Esophagus muscularis mucosa (tissue), 4 donors: ENCODE measurements around the gene STPG2. TPM values are rescaled to one million over a fixed set of nuclear protein-coding genes. Genes with fewer than 3 reads are reported as not detected.

Source experiments
- DNase-seq: peaks from one replicate; pipeline ENCODE4 v3.0.0-alpha.2; 2017; ENCODE audit errors: extremely low spot score
- H3K27ac ChIP-seq, 4 donors: fragments of 200-600 bp; sonication (generic); replicated peaks in 1 of 4; 1 replicate in 3 of 4; 2 replicates in 1 of 4; pipeline ENCODE4 v1.5.1; 2016 to 2019; ENCODE audit warnings: mild to moderate bottlenecking in 1 of 4
- H3K27me3 ChIP-seq, 4 donors: fragments of 200-600 bp; sonication (generic); one replicate each; pipeline versions ENCODE4 v1.5.1 to v1.6.0; 2016 to 2019
- H3K36me3 ChIP-seq, 4 donors: fragments of 200-600 bp; sonication (generic); one replicate each; pipeline ENCODE4 v1.5.1; 2016 to 2019
- H3K4me1 ChIP-seq, 4 donors: fragments of 200-600 bp; sonication (generic); one replicate each; pipeline ENCODE4 v1.5.1; 2016 to 2019
- H3K4me3 ChIP-seq, 4 donors: fragments of 200-600 bp; sonication (generic); 1 replicate in 2 of 4; 2 replicates in 2 of 4; pipeline ENCODE4 v1.5.1; 2016 to 2019; ENCODE audit warnings: mild to moderate bottlenecking in 4 of 4, moderate library complexity in 1 of 4
- H3K9me3 ChIP-seq, 4 donors: fragments of 200-600 bp; sonication (generic); 1 replicate in 3 of 4; 2 replicates in 1 of 4; pipeline ENCODE4 v1.5.1; 2016 to 2019
- EP300 ChIP-seq: sonication (generic); formaldehyde crosslinking; IDR thresholded peaks from one replicate; pipeline ENCODE4 v1.6.1; 2017; ENCODE audit warnings: antibody characterized with exemption
- POLR2A ChIP-seq: fragments of 450-650 bp; IDR thresholded peaks from one replicate; pipeline ENCODE4 v1.6.1; 2017; ENCODE audit warnings: antibody characterized with exemption, moderate library complexity, mild to moderate bottlenecking, low read depth
- POLR2AphosphoS5 ChIP-seq, 2 donors: sonication (generic); formaldehyde crosslinking; IDR thresholded peaks; one replicate each; pipeline ENCODE4 v1.6.1; 2017; ENCODE audit warnings: antibody characterized with exemption in 2 of 2
- WGBS: methylation state at CpG from one replicate; pipeline ENCODE4 v1.1.5; 2018; 5-methylcytosine and 5-hydroxymethylcytosine counted together
- intact Hi-C: fragments of 100-400 bp; cut with DNase I; formaldehyde crosslinking; loops from one replicate; pipeline ENCODE4 v1.15.1; 2023
- total RNA-seq, 4 donors: library from RNA; depleted of rRNA; stranded (reverse); fragments of >200 nt; gene quantifications; one replicate each; pipeline versions ENCODE4 v1.1.0 to v1.2.1, GENCODE V29; 2016
- TF ChIP-seq, protein P1 (sequence below), 3 experiments: fragments of 200-600 bp in 2 of 3; fragments of 450-650 bp in 1 of 3; sonication (generic) in 2 of 3; IDR thresholded peaks; one replicate each; pipeline ENCODE4 v1.5.1; 2017 to 2019; ENCODE audit warnings: antibody characterized with exemption in 3 of 3, mild to moderate bottlenecking in 2 of 3, moderate library complexity in 1 of 3

Gene STPG2
- total RNA-seq, 4 donors from 2014 or later = 0.17 to 0.26 TPM; not detected in 2

DNA sequence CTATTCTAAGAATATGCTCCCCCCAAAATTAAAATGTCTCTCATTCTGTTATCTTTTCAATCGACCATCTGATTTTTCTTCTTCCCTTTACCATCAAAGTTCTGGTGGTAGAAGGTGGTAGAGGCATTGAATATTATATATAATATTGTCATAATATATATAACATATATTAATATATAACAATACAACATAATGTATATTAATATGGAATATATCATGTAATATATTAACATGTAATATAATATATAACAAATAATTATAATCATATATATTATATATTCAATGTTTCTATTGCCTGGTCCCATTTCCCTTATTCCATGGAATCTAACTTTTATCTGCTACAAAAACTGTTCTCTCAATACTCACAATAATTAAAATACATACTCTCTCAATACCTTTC lies 40.6 kb downstream of the STPG2 start:
- TF ChIP-seq EP300 (no peak), POLR2A (no peak), POLR2AphosphoS5 (IDR thresholded peaks at IDR 0.05) (no peak)
- TF ChIP-seq, protein P1, sequence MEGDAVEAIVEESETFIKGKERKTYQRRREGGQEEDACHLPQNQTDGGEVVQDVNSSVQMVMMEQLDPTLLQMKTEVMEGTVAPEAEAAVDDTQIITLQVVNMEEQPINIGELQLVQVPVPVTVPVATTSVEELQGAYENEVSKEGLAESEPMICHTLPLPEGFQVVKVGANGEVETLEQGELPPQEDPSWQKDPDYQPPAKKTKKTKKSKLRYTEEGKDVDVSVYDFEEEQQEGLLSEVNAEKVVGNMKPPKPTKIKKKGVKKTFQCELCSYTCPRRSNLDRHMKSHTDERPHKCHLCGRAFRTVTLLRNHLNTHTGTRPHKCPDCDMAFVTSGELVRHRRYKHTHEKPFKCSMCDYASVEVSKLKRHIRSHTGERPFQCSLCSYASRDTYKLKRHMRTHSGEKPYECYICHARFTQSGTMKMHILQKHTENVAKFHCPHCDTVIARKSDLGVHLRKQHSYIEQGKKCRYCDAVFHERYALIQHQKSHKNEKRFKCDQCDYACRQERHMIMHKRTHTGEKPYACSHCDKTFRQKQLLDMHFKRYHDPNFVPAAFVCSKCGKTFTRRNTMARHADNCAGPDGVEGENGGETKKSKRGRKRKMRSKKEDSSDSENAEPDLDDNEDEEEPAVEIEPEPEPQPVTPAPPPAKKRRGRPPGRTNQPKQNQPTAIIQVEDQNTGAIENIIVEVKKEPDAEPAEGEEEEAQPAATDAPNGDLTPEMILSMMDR (IDR thresholded peaks at IDR 0.05) = no peak
- intact Hi-C loops = no loop called here
- WGBS = 59% methylated on average over 1 of the region's 1 CpG

GRCh38 chr4:98101988-98102387 lies 41.3 kb downstream of the STPG2 start:
- Histone ChIP-seq H3K4me1 (no peaks in the 10 kb centered on the region), H3K36me3 (no peaks in the 10 kb centered on the region), H3K9me3 (no peaks in the 10 kb centered on the region), H3K4me3 (no peak overlapping the region), H3K27me3 (no peaks in the 10 kb centered on the region), H3K27ac (no peak overlapping the region)
- TF ChIP-seq POLR2A (no peak), POLR2AphosphoS5 (IDR thresholded peaks at IDR 0.05) (no peak), EP300 (no peak)
- TF ChIP-seq, protein P1 (IDR thresholded peaks at IDR 0.05) = no peak
- intact Hi-C loops = no loop called here
- DNase-seq = no peak
- WGBS = 29% methylated on average over 1 of the region's 1 CpG

More for the DNA sequence above, 40.6 kb downstream of the STPG2 start:
- Histone ChIP-seq H3K36me3 (no peaks in the 10 kb centered on the region), H3K27me3 (no peaks in the 10 kb centered on the region), H3K4me3 (no peak overlapping the region), H3K27ac (no peak overlapping the region), H3K4me1 (no peaks in the 10 kb centered on the region), H3K9me3 (no peaks in the 10 kb centered on the region)
- no peak for DNase-seq

GRCh38 chr4:98098764-98099163 lies 44.5 kb downstream of the STPG2 start:
- no peaks in the 10 kb centered on the region for H3K4me1 ChIP-seq
- TF ChIP-seq POLR2AphosphoS5 (IDR thresholded peaks at IDR 0.05) = no peak
- no peak for TF ChIP-seq POLR2A
- TF ChIP-seq, protein P1 (IDR thresholded peaks at IDR 0.05) = no peak
- TF ChIP-seq EP300 = no peak
- intact Hi-C loops = no loop called here

GRCh38 chr4:98094118-98094517 lies 49.2 kb downstream of the STPG2 start:
- Histone ChIP-seq H3K36me3 (no peaks in the 10 kb centered on the region), H3K4me1 (no peaks in the 10 kb centered on the region), H3K9me3 (peaks cover 0 to 6% (median 0%) of the 10 kb centered on the region in 4 donors), H3K27ac (no peak overlapping the region), H3K4me3 (no peak overlapping the region), H3K27me3 (no peaks in the 10 kb centered on the region)
- WGBS = 40% methylated on average over 1 of the region's 2 CpGs
- TF ChIP-seq EP300 (no peak), POLR2AphosphoS5 (IDR thresholded peaks at IDR 0.05) (no peak), POLR2A (no peak)
- TF ChIP-seq, protein P1 (IDR thresholded peaks at IDR 0.05) = no peak
- DNase-seq = no peak
- intact Hi-C loops = no loop called here

More at GRCh38 chr4:98098764-98099163, 44.5 kb downstream of the STPG2 start:
- DNase-seq = no peak
- H3K4me3 ChIP-seq = no peak overlapping the region
- no peak overlapping the region for H3K27ac ChIP-seq
- H3K27me3 ChIP-seq = no peaks in the 10 kb centered on the region
- peaks cover 0 to 6% (median 0%) of the 10 kb centered on the region in 4 donors for H3K9me3 ChIP-seq
- no peaks in the 10 kb centered on the region for H3K36me3 ChIP-seq

DNA sequence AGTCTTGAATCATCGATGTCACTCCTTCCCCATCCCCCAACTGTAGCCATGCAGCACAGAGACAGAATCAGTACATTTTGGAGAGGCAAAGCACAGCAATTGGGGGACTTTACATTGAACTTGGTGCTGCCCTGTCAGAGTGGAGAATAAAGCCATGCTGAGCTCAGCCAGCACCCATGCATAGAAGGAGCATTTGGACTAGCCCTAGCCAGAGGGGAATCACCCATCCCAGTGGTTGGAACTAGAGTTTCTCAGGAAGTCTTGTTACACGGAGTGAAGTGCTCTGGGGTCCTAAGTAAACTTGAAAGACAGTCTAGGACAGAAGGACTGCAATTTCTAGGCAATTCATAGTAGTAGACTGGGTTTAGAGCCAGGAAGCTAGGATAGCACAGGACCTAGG lies 49.6 kb downstream of the STPG2 start:
- Histone ChIP-seq H3K27ac (no peak overlapping the region), H3K4me1 (no peaks in the 10 kb centered on the region), H3K4me3 (no peak overlapping the region), H3K9me3 (peaks cover 0 to 6% (median 0%) of the 10 kb centered on the region in 4 donors), H3K36me3 (no peaks in the 10 kb centered on the region), H3K27me3 (no peaks in the 10 kb centered on the region)
- intact Hi-C loops = no loop called here
- TF ChIP-seq EP300 = no peak
- TF ChIP-seq POLR2AphosphoS5 (IDR thresholded peaks at IDR 0.05) = no peak
- no peak for TF ChIP-seq POLR2A
- TF ChIP-seq, protein P1 (IDR thresholded peaks at IDR 0.05) = no peak
- 68% methylated on average over 2 of the region's 2 CpGs for WGBS
- no peak for DNase-seq
